ENCODE measurements around the gene PRDM16.

GRCh38 chr1:3159996-3160395 is 91.0 kb downstream of the PRDM16 start:
- TF ChIP-seq CHD2 (IDR thresholded peaks at IDR 0.05; ENCODE audit: low read length, partially characterized antibody) (no peak), CTCF (IDR thresholded peaks at IDR 0.05) (no peak), MAFK (IDR thresholded peaks at IDR 0.05; ENCODE audit: partially characterized antibody) (no peak), POLR2A (IDR thresholded peaks at IDR 0.05; ENCODE audit: low read length) (no peak), RFX5 (IDR thresholded peaks at IDR 0.05) (no peak), E2F6 (IDR thresholded peaks at IDR 0.05; ENCODE audit: borderline replicate concordance, low read depth) (no peak)

Measured in A549 (cell line).